ENCODE measurements around the gene INMT. TPM values are rescaled to one million over a fixed set of nuclear protein-coding genes. Genes with fewer than 3 reads are reported as not detected.

INMT gene
- total RNA-seq, 1 donor from 2014 or later = 3.4 TPM

- peaks cover 2% of the 10 kb centered on the region for H3K36me3 Mint-ChIP-seq
- no peak for DNase-seq (ENCODE audit: low spot score in 2 of 2, unreplicated experiment in 2 of 2)
- peaks cover 5% of the 10 kb centered on the region for H3K4me1 Mint-ChIP-seq
- H3K4me3 Mint-ChIP-seq = no peak overlapping the region
- H3K27ac Mint-ChIP-seq = no peak overlapping the region
- H3K27me3 Mint-ChIP-seq (ENCODE audit: low read depth) = no peaks in the 10 kb centered on the region
- TF ChIP-seq CTCF (IDR thresholded peaks at IDR 0.05; ENCODE audit: unreplicated experiment) = no peak
- H3K9me3 Mint-ChIP-seq = peaks cover 16% of the 10 kb centered on the region
Observed at GRCh38 chr7:30750683-30751650, 968 bp upstream of the INMT start.

- no peak for DNase-seq (ENCODE audit: low spot score in 2 of 2, unreplicated experiment in 2 of 2)
- H3K4me3 Mint-ChIP-seq = no peak overlapping the region
- H3K27ac Mint-ChIP-seq = no peak overlapping the region
- peaks cover 6% of the 10 kb centered on the region for H3K4me1 Mint-ChIP-seq
- TF ChIP-seq CTCF (IDR thresholded peaks at IDR 0.05; ENCODE audit: unreplicated experiment) = no peak
- H3K27me3 Mint-ChIP-seq (ENCODE audit: low read depth) = no peaks in the 10 kb centered on the region
- peaks cover 2% of the 10 kb centered on the region for H3K36me3 Mint-ChIP-seq
- H3K9me3 Mint-ChIP-seq = peaks cover 16% of the 10 kb centered on the region
Observed at GRCh38 chr7:30752484-30752883, 549 bp downstream of the INMT start.

GRCh38 chr7:30752979-30753378 is 1.0 kb downstream of the INMT start:
- H3K27ac Mint-ChIP-seq = no peak overlapping the region
- no peak for DNase-seq (ENCODE audit: low spot score in 2 of 2, unreplicated experiment in 2 of 2)
- peaks cover 2% of the 10 kb centered on the region for H3K36me3 Mint-ChIP-seq
- peaks cover 6% of the 10 kb centered on the region for H3K4me1 Mint-ChIP-seq
- no peak for TF ChIP-seq CTCF (IDR thresholded peaks at IDR 0.05; ENCODE audit: unreplicated experiment)
- no peak overlapping the region for H3K4me3 Mint-ChIP-seq
- H3K27me3 Mint-ChIP-seq (ENCODE audit: low read depth) = no peaks in the 10 kb centered on the region
- H3K9me3 Mint-ChIP-seq = peaks cover 16% of the 10 kb centered on the region

- H3K27me3 Mint-ChIP-seq (ENCODE audit: low read depth) = no peaks in the 10 kb centered on the region
- no peak for DNase-seq (ENCODE audit: low spot score in 2 of 2, unreplicated experiment in 2 of 2)
- no peak for TF ChIP-seq CTCF (IDR thresholded peaks at IDR 0.05; ENCODE audit: unreplicated experiment)
- no peak overlapping the region for H3K4me3 Mint-ChIP-seq
- H3K4me1 Mint-ChIP-seq = peaks cover 6% of the 10 kb centered on the region
- H3K9me3 Mint-ChIP-seq = peaks cover 16% of the 10 kb centered on the region
- peaks cover 2% of the 10 kb centered on the region for H3K36me3 Mint-ChIP-seq
- H3K27ac Mint-ChIP-seq = no peak overlapping the region
Observed at GRCh38 chr7:30754315-30754877, 2.5 kb downstream of the INMT start.

GRCh38 chr7:30755384-30756154 is 3.6 kb downstream of the INMT start:
- Mint-ChIP-seq H3K4me3 (no peak overlapping the region), H3K27me3 (ENCODE audit: low read depth) (no peaks in the 10 kb centered on the region), H3K27ac (no peak overlapping the region), H3K36me3 (no peaks in the 10 kb centered on the region), H3K4me1 (peaks cover 6% of the 10 kb centered on the region), H3K9me3 (peaks cover 8% of the 10 kb centered on the region)
- no peak for DNase-seq (ENCODE audit: low spot score in 2 of 2, unreplicated experiment in 2 of 2)
- no peak for TF ChIP-seq CTCF (IDR thresholded peaks at IDR 0.05; ENCODE audit: unreplicated experiment)
